Left cardiac atrium (tissue), 4 donors: Measurements from ENCODE around the gene KRTAP10-11. TPM values are rescaled to one million over a fixed set of nuclear protein-coding genes. Genes with fewer than 3 reads are reported as not detected.
"Not testable (repeated sequence)": the region's sequence is repeated elsewhere in the genome, so short reads cannot be mapped to it uniquely, and the experiment has no call there.

Source experiments
- ATAC-seq, 2 donors: fragments of 200-7000 bp; cut with Tn5 transposase; one replicate each; pipeline ENCODE4 v1.9.1; 2020; ENCODE audit warnings: mild to moderate bottlenecking in 2 of 2, moderate library complexity in 2 of 2
- DNase-seq: peaks from one replicate; pipeline ENCODE4 v3.0.0-alpha.2; 2020
- intact Hi-C, 2 donors: fragments of 100-400 bp; cut with DNase I; formaldehyde crosslinking; loops; one replicate each; pipeline versions ENCODE4 v1.14.1 to v1.15.1; 2022 to 2023
- long read RNA-seq: library from polyadenylated mRNA; unstranded; transcript quantifications from one replicate; pipeline ENCODE4 v2.0.0, GENCODE V29; 2021
- total RNA-seq, 2 donors: library from RNA; stranded (reverse); fragmentation: NEBNext Ultra II Directional; extraction: Animal tissue kit (Norgen Biotek cat#: 25700); gene quantifications; one replicate each; pipeline ENCODE4 v1.2.1, GENCODE V29; 2021
- donor health status: DM: no; HTN: yes; CAD: no.
- donor health status: DM: no; HTN: yes; CAD: no; lungs with severe emphysema.
- donor health status: DM: yes; HTN: yes; CAD: no.
- donor health status: Dilated cardiomyopathy.

Gene KRTAP10-11, protein sequence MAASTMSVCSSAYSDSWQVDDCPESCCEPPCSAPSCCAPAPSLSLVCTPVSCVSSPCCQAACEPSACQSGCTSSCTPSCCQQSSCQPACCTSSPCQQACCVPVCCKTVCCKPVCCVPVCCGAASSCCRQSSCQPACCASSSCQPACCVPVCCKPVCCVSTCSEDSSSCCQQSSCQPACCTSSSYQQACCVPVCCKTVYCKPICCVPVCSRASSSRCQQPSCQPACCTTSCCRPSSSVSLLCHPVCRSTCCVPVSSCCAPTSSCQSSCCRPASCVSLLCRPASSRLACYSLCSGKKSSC
- total RNA-seq, result not detected
- long read RNA-seq, result 0 reads

DNA sequence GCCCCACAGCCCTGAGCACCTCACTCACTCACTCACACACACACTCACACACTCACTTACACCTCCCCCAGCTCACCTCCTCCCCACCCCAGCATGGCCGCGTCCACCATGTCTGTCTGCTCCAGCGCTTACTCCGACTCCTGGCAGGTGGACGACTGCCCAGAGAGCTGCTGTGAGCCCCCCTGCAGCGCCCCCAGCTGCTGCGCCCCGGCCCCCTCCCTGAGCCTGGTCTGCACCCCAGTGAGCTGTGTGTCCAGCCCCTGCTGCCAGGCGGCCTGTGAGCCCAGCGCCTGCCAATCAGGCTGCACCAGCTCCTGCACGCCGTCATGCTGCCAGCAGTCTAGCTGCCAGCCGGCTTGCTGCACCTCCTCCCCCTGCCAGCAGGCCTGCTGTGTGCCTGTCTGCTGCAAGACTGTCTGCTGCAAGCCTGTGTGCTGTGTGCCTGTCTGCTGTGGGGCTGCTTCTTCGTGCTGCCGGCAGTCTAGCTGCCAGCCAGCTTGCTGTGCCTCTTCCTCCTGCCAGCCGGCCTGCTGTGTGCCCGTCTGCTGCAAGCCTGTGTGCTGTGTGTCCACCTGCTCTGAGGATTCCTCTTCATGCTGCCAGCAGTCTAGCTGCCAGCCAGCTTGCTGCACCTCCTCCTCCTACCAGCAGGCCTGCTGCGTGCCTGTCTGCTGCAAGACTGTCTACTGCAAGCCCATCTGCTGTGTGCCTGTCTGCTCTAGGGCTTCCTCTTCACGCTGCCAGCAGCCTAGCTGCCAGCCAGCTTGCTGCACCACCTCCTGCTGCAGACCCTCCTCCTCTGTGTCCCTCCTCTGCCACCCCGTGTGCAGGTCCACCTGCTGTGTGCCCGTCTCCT lies at the start of gene KRTAP10-11:
KRTAP10-11 (plus strand) TSS at position 49 of the 856 bp plus-strand sequence; CDS start at position 94, 45 bp downstream.
- ATAC-seq, intact Hi-C loops, DNase-seq: not testable (repeated sequence)

DNA sequence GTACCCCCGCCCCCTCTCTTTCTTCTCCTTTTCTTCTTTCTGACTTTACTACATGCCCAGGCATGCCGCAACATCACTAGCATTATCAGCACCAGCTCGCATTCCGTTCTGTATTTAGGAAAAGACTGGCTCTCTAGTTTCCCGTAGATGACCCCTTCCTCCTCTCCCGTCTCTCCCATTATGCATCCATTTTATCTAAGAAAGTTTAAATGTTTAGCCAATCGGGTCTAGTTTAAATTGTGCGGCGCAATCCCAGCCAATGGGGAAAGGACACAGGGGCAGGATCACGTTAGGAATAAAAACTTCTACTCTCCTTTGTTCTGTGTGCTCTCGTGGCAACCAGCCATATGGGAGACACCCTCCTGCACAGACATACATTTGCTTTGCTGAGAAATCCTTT lies 48.2 kb upstream of the KRTAP10-11 start:
- intact Hi-C loops, result no loop called here
- ATAC-seq (no peak), DNase-seq (no peak)

GRCh38 chr21:44599264-44600029 lies 46.8 kb upstream of the KRTAP10-11 start:
- no peak for ATAC-seq
- no peak for DNase-seq
- intact Hi-C loops, result no loop called here

- ATAC-seq, DNase-seq, intact Hi-C loops: not testable (repeated sequence)
Measured at GRCh38 chr21:44600118-44600978, 45.9 kb upstream of the KRTAP10-11 start, which contains the start of gene KRTAP10-7. KRTAP10-7 (plus strand) TSS chr21:44600597; CDS start chr21:44600622, 25 bp downstream.

DNA sequence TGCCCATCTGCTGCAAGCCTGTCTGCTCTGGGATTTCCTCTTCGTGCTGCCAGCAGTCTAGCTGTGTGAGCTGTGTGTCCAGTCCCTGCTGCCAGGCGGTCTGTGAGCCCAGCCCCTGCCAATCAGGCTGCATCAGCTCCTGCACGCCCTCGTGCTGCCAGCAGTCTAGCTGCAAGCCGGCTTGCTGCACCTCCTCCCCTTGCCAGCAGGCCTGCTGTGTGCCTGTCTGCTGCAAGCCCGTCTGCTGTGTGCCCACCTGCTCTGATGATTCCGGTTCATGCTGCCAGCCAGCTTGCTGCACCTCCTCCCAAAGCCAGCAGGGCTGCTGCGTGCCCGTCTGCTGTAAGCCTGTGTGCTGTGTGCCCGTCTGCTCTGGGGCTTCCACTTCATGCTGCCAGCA lies 45.1 kb upstream of the KRTAP10-11 start:
- DNase-seq, ATAC-seq, intact Hi-C loops: not testable (repeated sequence)

DNA sequence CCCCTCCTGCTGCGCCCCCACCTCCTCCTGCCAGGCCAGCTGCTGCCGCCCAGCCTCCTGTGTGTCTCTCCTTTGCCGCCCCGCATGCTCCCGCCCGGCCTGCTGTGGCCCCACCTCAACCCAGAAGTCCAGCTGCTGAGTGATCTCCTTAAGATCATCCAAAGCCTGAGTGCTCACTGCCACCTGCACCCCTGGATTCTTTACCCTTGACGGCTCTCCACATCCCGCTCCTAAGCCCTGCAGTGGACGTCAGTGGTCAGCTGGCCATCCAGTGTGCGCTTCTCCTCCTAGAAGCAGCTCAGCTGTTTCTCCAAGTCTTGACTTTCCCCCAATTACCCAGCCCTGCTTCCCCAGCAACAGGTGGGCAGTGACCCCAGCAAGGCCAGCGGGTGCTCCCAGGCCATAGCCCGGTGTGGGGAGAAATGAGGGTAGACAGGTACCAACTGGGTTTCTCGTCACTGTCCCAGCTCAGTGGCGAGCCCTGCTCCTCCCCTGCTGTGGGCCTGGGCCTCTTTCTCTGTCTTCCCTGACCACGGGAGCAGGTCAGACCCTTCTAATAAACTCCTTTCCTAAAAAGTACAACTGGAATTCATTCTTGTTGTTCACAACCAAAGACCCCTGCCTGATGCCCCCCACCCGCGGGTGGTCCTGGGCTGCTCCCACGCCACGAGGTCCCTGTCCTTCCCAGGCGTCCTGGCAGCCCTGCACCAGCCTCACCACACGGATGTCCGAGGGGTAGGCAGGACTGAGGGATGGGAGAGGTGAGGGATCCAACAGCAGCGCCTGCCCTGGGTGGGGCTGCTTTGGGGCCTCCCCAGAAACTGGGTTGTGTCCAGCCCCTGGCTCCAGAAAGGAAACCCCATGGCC lies 44.4 kb upstream of the KRTAP10-11 start:
- intact Hi-C loops, result no loop called here
- no peak for ATAC-seq
- no peak for DNase-seq

- intact Hi-C loops, result no loop called here
- DNase-seq (no peak), ATAC-seq (no peak)
Measured at GRCh38 chr21:44602463-44602850, 43.8 kb upstream of the KRTAP10-11 start.

GRCh38 chr21:44603109-44603875 lies 42.9 kb upstream of the KRTAP10-11 start:
- intact Hi-C loops, result no loop called here
- DNase-seq, result no peak

GRCh38 chr21:44603911-44604310 lies 42.3 kb upstream of the KRTAP10-11 start:
- no peak for DNase-seq
- intact Hi-C loops, result no loop called here
- no peak for ATAC-seq

More at GRCh38 chr21:44603109-44603875, 42.9 kb upstream of the KRTAP10-11 start:
- no peak for ATAC-seq

DNA sequence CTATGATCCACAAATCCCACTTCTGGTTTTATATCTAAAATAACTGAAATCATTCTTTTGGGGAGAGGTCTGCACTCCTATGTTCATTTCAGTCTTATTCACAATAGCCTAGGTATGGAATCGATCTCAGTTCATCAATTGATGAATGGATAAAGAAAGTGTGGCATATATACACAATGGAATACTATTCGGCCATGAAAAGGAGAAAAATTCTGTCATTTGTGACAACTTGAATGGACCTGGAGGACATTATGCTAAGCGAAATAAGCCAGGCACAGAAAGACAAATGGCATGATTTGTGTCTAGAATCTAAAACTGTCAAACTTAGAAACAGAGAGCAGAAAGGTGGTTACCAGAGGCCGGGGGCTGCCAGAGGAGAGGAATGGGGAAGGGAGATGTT lies 39.7 kb upstream of the KRTAP10-11 start:
- ATAC-seq, result no peak
- intact Hi-C loops, result no loop called here
- DNase-seq, result no peak

GRCh38 chr21:44609193-44609592 lies 37.0 kb upstream of the KRTAP10-11 start:
- DNase-seq (no peak), ATAC-seq (no peak)
- intact Hi-C loops, result no loop called here

DNA sequence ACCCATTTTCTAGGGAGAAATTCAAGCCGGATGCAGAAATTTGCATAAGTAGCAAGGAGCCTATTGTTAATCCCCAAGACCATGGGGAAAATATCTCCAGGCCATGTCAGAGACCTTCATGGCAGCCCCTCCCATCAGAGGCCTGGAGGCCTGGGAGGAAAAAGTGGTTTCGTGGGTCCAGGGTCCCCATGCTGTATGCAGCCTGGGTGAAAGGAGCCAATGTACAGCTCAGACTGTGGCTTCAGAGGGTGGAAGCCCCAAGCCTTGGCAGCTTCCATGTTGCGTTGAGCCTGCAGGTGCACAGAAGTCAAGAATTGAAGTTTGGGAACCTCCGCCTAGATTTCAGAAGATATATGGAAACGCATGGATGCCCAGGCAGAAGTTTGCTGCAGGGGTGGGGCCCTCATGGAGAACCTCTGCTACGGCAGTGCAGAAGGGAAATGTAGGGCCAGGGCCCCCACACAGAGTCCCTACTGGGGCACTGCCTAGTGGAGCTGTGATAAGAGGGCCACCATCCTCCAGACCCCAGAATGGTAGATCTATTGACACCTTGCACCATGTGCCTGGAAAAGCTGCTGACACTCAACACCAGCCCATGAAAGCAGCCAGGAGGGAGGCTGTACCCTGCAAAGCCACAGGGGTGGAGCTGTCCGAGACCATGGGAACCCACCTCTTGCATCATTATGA lies 35.9 kb upstream of the KRTAP10-11 start:
- intact Hi-C loops, DNase-seq, ATAC-seq: not testable (repeated sequence)

DNA sequence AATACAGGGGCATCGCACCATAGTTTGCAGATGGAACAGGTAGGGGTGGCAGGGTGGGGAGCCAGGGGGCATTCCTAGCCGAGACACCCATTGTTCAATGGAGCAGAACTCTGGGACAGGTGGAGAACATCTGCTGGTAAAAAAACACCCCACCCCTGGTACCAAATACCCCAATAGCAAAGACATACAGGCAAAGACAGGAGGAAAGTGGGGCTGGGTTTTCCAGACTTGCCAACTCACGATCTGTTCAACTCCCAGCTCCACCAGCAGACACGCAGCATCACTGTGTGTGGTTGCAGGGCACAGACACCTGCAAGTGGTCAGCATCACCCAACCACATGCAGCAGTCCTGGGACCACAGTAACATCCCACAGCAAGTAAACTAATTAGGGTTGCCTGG lies 34.7 kb upstream of the KRTAP10-11 start:
- no peak for DNase-seq
- intact Hi-C loops, result no loop called here
- no peak for ATAC-seq

DNA sequence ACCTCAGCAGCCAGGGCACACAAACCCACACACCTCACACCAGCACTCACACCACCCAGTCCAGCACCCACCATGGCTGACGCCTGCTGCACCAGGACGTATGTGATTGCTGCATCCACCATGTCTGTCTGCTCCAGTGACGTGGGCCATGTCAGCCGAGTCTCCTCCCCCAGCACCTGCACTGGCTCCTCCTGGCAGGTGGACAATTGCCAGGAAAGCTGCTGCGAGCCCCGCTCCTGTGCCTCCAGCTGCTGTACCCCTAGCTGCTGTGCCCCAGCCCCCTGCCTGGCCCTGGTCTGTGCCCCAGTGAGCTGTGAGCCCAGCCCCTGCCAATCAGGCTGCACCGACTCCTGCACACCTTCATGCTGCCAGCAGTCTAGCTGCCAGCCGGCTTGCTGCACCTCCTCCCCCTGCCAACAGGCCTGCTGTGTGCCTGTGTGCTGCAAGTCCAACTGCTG lies 34.2 kb upstream of the KRTAP10-11 start, which contains the start of gene KRTAP10-8:
KRTAP10-8 (plus strand) TSS at position 51 of the 458 bp plus-strand sequence; CDS start at position 73, 22 bp downstream.
- DNase-seq (no peak), ATAC-seq (no peak)
- intact Hi-C loops, result no loop called here

- intact Hi-C loops, result no loop called here
- no peak for ATAC-seq
Measured at GRCh38 chr21:44612669-44613229, 33.5 kb upstream of the KRTAP10-11 start.

More at GRCh38 chr21:44612669-44613229, 33.5 kb upstream of the KRTAP10-11 start:
- no peak for DNase-seq
